HepG2 (cell line): ENCODE results near the gene DENND2A. TPM values are rescaled to one million over a fixed set of nuclear protein-coding genes. Genes with fewer than 3 reads are reported as not detected.

Experiments used
- ESRRA ChIP-seq: sonication (generic); formaldehyde crosslinking; IDR thresholded peaks from 2 replicates; pipeline ENCODE4 v1.5.1; 2020; ENCODE audit warnings: mild to moderate bottlenecking, low read depth, missing genetic modification reagents
- ETV6 ChIP-seq: sonication (generic); formaldehyde crosslinking; conservative IDR thresholded peaks from 2 replicates; pipeline ENCODE4 v1.4.0; 2020; ENCODE audit warnings: missing genetic modification reagents
- FOXP1 ChIP-seq, 2 experiments: fragments of 450-650 bp in 1 of 2; IDR thresholded peaks; 2 replicates each; pipeline ENCODE4 v1.6.1; 2017 to 2018; ENCODE audit warnings: antibody characterized with exemption in 1 of 2
- KLF13 ChIP-seq: sonication (generic); formaldehyde crosslinking; IDR thresholded peaks from 2 replicates; pipeline ENCODE4 v1.4.0; 2020; ENCODE audit warnings: mild to moderate bottlenecking, missing genetic modification reagents
- KLF6 ChIP-seq: IDR thresholded peaks from 2 replicates; pipeline ENCODE4 v1.8.0; 2016; ENCODE audit warnings: missing biosample characterization, missing genetic modification reagents
- KLF9 ChIP-seq: IDR thresholded peaks from 2 replicates; pipeline ENCODE4 v1.6.1; 2016; ENCODE audit warnings: low read depth
- MAFK ChIP-seq, 2 experiments: IDR thresholded peaks in 1 of 2; conservative IDR thresholded peaks in 1 of 2; 2 replicates each; pipeline ENCODE4 v1.6.1; 2011; ENCODE audit warnings: improper control_type of control experiment in 2 of 2, low read length in 2 of 2
- PRMT3 ChIP-seq: sonication (generic); formaldehyde crosslinking; IDR thresholded peaks from 2 replicates; pipeline ENCODE4 v1.8.1; 2022; ENCODE audit warnings: low read depth, mild to moderate bottlenecking, moderate library complexity, missing genetic modification reagents, borderline replicate concordance
- RCOR2 ChIP-seq: IDR thresholded peaks from 2 replicates; pipeline ENCODE4 v1.6.1; 2016; ENCODE audit warnings: missing biosample characterization, missing genetic modification reagents
- SNRNP70 ChIP-seq: fragments of 200-400 bp; formaldehyde crosslinking; IDR thresholded peaks from 2 replicates; pipeline ENCODE4 v1.6.1; 2017; ENCODE audit warnings: mild to moderate bottlenecking, low read depth, low read length, moderate library complexity
- SOX5 ChIP-seq: IDR thresholded peaks from 2 replicates; pipeline ENCODE4 v1.6.1; 2016; ENCODE audit warnings: borderline replicate concordance
- TBX2 ChIP-seq: sonication (generic); formaldehyde crosslinking; IDR thresholded peaks from 2 replicates; pipeline ENCODE4 v1.5.0; 2020; ENCODE audit warnings: missing genetic modification reagents, mild to moderate bottlenecking, borderline replicate concordance
- ZFY ChIP-seq: sonication (generic); formaldehyde crosslinking; IDR thresholded peaks from 2 replicates; pipeline ENCODE4 v1.4.0; 2020; ENCODE audit warnings: missing genetic modification reagents
- ZFYVE20 ChIP-seq: sonication (generic); formaldehyde crosslinking; IDR thresholded peaks from 2 replicates; pipeline ENCODE4 v1.8.0; 2023; ENCODE audit warnings: low read depth, mild to moderate bottlenecking, moderate library complexity, missing genetic modification reagents, borderline replicate concordance
- ZKSCAN1 ChIP-seq: fragments of 150-350 bp; IDR thresholded peaks from 2 replicates; pipeline ENCODE4 v1.6.1; 2014; ENCODE audit warnings: low read length
- ZNF552 ChIP-seq: sonication (generic); formaldehyde crosslinking; IDR thresholded peaks from 2 replicates; pipeline ENCODE4 v1.9.0; 2022; ENCODE audit warnings: missing genetic modification reagents, mild to moderate bottlenecking, borderline replicate concordance
- ZNF589 ChIP-seq: sonication (generic); formaldehyde crosslinking; conservative IDR thresholded peaks from 2 replicates; pipeline ENCODE4 v1.8.0; 2022; ENCODE audit warnings: mild to moderate bottlenecking, moderate library complexity, missing genetic modification reagents
- ZNF660 ChIP-seq: sonication (generic); formaldehyde crosslinking; IDR thresholded peaks from 2 replicates; pipeline ENCODE4 v1.5.1; 2020; ENCODE audit warnings: mild to moderate bottlenecking, low read depth, missing genetic modification reagents, borderline replicate concordance
- ZNF83 ChIP-seq: sonication (generic); formaldehyde crosslinking; IDR thresholded peaks from 2 replicates; pipeline ENCODE4 v1.4.0; 2020; ENCODE audit warnings: missing genetic modification reagents, mild to moderate bottlenecking, borderline replicate concordance
- ZSCAN25 ChIP-seq: sonication (generic); formaldehyde crosslinking; IDR thresholded peaks from 2 replicates; pipeline ENCODE4 v1.8.0; 2022; ENCODE audit warnings: mild to moderate bottlenecking, missing genetic modification reagents
- ZSCAN9 ChIP-seq: IDR thresholded peaks from 2 replicates; pipeline ENCODE4 v1.6.1; 2016; ENCODE audit warnings: borderline replicate concordance
- polyA plus RNA-seq, 8 experiments: library from polyadenylated mRNA; depleted of rRNA in 3 of 8; stranded (reverse) in 7 of 8; unstranded in 1 of 8; fragments of >200 nt; fragmentation: Illumina TruSeq in 4 of 8; extraction: Trizol in 4 of 8; gene quantifications; 2 replicates each; pipeline versions ENCODE4 v1.2.1 to v1.2.3, GENCODE V29; 2011 to 2016; ENCODE audit warnings: low read depth in 4 of 8, missing spikeins in 1 of 8, mixed read lengths in 1 of 8; ENCODE audit not compliant: insufficient read depth in 1 of 8
- total RNA-seq, 5 experiments: library from RNA; depleted of rRNA; stranded (reverse); fragments of >200 nt; fragmentation: Illumina TruSeq; extraction: Trizol; gene quantifications; 2 replicates each; pipeline ENCODE4 v1.2.3, GENCODE V29; 2016; ENCODE audit warnings: low read depth in 1 of 5
- TF ChIP-seq, protein P1 (sequence below): sonication (generic); formaldehyde crosslinking; IDR thresholded peaks from 2 replicates; pipeline ENCODE4 v1.8.1; 2023; ENCODE audit warnings: missing genetic modification reagents, mild to moderate bottlenecking, borderline replicate concordance
- TF ChIP-seq, protein P2 (sequence below): IDR thresholded peaks from 2 replicates; pipeline ENCODE4 v1.6.1; 2016; ENCODE audit warnings: missing biosample characterization, missing genetic modification reagents, low read depth
- TF ChIP-seq, protein P3 (sequence below): IDR thresholded peaks from 2 replicates; pipeline ENCODE4 v1.6.1; 2016; ENCODE audit warnings: missing compliant biosample characterization, missing genetic modification reagents, borderline replicate concordance
- TF ChIP-seq, protein P4 (sequence below): sonication (generic); formaldehyde crosslinking; IDR thresholded peaks from 2 replicates; pipeline ENCODE4 v1.4.0; 2020; ENCODE audit warnings: mild to moderate bottlenecking, missing genetic modification reagents
- TF ChIP-seq, protein P5 (sequence below): sonication (generic); formaldehyde crosslinking; IDR thresholded peaks from 2 replicates; pipeline ENCODE4 v1.8.0; 2022; ENCODE audit warnings: low read depth, missing genetic modification reagents

DENND2A gene
- total and polyA plus RNA-seq, 2 of the 13 experiments (the other 11 are each of a cell fraction or from before 2014, with no cell fraction given), result not detected

DNA sequence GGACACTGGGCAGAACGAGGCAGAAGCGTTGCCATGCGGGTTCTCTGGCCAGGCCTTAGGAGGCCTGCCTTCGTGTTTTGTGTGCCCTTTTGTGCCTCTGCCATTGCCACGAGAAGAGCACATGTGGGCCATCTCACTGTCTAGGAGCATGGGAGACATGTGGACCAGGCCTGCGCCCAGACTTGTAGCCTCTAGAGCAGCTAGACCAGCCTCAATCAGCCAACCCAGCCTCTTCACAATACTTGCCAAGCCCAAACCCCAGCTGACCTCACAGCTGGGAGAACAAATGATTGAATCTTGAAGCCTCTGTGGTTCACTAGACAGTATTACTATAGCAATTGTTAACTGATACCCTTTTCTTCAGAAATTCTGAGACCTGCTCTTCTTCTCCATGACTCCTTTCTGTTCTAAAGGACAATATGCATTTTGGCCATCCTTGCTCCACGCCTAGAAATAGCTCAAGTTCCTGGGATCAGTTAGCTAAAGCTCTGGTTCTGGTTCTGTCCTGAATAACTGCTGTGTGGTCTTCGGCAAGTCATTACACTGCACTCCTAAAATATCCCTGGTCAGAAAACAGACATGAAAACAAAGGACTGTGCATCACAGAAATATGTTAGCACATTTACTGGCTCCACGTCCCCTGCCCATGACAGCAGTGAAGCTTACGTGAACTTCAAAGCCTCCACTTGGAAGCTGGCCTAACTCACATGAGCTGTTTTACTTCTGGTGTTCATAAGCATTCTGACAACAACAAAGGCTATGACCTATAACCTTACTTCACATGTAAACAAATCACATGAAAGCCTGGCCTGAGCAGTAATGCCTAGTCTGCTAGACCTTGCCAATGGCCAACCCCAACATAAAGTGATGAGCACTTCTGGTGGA lies 89.0 kb downstream of the DENND2A start (continued):
- TF ChIP-seq PRMT3 (CRISPR knock-in tag) (no peak), KLF13 (CRISPR knock-in tag) (no peak), KLF9 (no peak), KLF6 (CRISPR knock-in tag) (no peak), MAFK (conservative IDR thresholded peaks at IDR 0.05 in 1 of 2, IDR thresholded peaks at IDR 0.05 in 1 of 2; ENCODE audit: low read length in 2 of 2) (no peak), ZNF589 (no peak), FOXP1 (IDR thresholded peaks at IDR 0.05) (no peak), FOXP1 (CRISPR knock-in tag; IDR thresholded peaks at IDR 0.05) (peak; percentile 44; the same call in 1 of the 2 replicates), ZFY (CRISPR knock-in tag) (no peak), ZSCAN9 (CRISPR knock-in tag) (no peak), ZNF660 (CRISPR knock-in tag) (no peak), ZNF552 (CRISPR knock-in tag) (no peak), RCOR2 (CRISPR knock-in tag) (no peak), SNRNP70 (no peak), ZFYVE20 (CRISPR knock-in tag) (no peak), ZNF83 (CRISPR knock-in tag) (no peak), ESRRA (CRISPR knock-in tag) (no peak), SOX5 (CRISPR knock-in tag) (peak; percentile 83), ZKSCAN1 (no peak), ZSCAN25 (CRISPR knock-in tag) (no peak), ETV6 (CRISPR knock-in tag) (no peak), TBX2 (no peak)
- TF ChIP-seq, protein P1, sequence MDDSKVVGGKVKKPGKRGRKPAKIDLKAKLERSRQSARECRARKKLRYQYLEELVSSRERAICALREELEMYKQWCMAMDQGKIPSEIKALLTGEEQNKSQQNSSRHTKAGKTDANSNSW (CRISPR knock-in tag), result no peak
- TF ChIP-seq, protein P2, sequence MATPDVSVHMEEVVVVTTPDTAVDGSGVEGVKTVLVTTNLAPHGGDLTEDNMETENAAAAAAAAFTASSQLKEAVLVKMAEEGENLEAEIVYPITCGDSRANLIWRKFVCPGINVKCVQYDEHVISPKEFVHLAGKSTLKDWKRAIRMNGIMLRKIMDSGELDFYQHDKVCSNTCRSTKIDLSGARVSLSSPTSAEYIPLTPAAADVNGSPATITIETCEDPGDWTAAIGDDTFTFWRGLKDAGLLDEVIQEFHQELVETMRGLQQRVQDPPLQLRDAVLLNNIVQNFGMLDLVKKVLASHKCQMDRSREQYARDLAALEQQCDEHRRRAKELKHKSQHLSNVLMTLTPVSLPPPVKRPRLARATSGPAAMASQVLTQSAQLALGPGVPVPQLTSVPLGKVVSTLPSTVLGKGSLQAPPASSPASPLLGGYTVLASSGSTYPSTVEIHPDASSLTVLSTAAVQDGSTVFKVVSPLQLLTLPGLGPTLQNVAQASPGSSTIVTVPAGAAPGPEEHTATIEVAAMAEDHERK (CRISPR knock-in tag), result no peak
- TF ChIP-seq, protein P3, sequence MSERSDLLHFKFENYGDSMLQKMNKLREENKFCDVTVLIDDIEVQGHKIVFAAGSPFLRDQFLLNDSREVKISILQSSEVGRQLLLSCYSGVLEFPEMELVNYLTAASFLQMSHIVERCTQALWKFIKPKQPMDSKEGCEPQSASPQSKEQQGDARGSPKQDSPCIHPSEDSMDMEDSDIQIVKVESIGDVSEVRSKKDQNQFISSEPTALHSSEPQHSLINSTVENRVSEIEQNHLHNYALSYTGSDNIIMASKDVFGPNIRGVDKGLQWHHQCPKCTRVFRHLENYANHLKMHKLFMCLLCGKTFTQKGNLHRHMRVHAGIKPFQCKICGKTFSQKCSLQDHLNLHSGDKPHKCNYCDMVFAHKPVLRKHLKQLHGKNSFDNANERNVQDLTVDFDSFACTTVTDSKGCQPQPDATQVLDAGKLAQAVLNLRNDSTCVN (CRISPR knock-in tag), result no peak
- TF ChIP-seq, protein P4, sequence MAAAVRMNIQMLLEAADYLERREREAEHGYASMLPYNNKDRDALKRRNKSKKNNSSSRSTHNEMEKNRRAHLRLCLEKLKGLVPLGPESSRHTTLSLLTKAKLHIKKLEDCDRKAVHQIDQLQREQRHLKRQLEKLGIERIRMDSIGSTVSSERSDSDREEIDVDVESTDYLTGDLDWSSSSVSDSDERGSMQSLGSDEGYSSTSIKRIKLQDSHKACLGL (CRISPR knock-in tag), result no peak
- TF ChIP-seq, protein P5, sequence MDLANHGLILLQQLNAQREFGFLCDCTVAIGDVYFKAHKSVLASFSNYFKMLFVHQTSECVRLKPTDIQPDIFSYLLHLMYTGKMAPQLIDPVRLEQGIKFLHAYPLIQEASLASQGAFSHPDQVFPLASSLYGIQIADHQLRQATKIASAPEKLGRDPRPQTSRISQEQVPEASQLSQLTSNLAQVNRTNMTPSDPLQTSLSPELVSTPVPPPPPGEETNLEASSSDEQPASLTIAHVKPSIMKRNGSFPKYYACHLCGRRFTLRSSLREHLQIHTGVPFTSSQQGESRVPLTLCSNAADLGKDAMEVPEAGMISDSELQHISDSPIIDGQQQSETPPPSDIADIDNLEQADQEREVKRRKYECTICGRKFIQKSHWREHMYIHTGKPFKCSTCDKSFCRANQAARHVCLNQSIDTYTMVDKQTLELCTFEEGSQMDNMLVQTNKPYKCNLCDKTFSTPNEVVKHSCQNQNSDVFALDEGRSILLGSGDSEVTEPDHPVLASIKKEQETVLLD, result no peak
